HG03139 (cell line): ENCODE results near the gene OR2V2.
"Not testable (repeated sequence)": the region's sequence is repeated elsewhere in the genome, so short reads cannot be mapped to it uniquely, and the experiment has no call there.

Source experiments
- ATAC-seq: cut with Tn5 transposase; IDR thresholded peaks from one replicate; pipeline ENCODE4 v1.9.1; 2021; ENCODE audit not compliant: unreplicated experiment

OR2V2 gene, protein sequence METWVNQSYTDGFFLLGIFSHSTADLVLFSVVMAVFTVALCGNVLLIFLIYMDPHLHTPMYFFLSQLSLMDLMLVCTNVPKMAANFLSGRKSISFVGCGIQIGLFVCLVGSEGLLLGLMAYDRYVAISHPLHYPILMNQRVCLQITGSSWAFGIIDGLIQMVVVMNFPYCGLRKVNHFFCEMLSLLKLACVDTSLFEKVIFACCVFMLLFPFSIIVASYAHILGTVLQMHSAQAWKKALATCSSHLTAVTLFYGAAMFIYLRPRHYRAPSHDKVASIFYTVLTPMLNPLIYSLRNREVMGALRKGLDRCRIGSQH

DNA sequence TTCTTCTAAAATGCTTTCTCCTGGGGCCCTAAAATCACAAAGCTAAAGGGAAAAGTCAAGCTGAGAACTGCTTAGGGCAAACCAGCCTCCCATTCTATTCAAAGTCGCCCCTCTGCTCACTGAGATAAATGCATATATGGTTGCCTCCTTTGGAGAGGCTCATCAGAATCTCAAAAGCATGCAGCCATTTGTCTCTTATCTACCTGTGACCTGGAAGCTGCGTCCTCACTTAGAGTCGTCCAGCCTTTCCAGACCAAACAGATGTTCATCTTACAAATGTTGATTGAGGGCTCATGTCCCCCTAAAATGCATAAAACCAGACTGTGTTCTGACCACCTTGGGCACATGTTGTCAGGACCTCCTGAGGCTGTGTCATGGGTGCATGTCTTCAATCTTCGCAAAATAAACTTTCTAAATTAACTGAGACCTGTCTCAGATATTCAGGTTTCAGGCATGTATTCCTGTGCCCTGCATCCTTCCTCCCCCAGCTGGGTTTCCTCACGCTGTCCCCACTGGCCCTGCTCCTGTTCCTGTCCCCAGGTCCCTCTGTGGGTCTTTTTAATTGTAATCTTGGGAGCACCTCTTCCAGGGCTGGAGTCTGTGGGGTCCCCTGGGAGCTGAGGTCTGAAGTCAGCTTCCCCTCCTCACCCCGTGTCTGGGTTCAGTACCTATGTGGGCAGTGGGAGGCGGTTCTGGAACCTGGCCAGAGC lies at the start of gene OR2V2:
TSS of gene OR2V2 (plus strand) at position 660 of the 710 bp plus-strand sequence. CDS start 7,357 bp downstream, outside the sequence.
- ATAC-seq, result not testable (repeated sequence)

DNA sequence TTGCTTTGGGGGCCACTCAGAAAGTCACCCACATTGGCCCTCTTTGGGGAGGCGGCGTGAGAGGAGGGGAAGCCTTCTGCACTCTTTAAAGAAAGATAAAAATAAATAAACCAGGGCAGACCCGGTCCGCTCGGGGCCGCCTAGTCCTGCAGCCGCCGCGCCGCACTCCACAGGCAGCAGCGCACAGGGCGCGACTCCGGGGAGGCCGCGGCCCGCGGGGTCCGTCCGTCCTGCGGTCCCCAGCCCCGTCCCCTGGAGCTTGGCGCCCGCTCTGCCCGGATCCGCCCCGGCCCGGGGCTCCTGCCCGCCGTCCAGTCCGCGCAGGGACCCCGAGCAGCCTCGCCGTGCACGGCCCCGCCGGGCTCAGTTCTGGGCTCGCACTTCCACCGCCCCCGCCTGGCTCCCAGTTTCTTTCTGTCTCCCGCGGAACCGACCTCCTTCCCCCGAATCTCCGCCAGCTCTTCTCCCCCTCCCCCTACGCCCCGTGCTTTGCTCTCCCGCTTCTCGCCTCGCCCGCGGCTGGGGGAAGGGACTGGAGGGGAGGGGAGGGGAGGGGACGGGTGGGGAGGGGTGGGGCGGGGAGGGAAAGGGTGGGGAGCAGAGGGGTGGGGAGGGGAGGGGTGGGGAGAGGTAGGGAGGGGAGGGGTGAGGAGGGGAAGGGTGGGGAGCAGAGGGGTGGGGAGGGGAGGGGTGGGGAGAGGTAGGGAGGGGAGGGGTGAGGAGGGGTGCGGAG lies 49.5 kb upstream of the OR2V2 start:
- not testable (repeated sequence) for ATAC-seq

DNA sequence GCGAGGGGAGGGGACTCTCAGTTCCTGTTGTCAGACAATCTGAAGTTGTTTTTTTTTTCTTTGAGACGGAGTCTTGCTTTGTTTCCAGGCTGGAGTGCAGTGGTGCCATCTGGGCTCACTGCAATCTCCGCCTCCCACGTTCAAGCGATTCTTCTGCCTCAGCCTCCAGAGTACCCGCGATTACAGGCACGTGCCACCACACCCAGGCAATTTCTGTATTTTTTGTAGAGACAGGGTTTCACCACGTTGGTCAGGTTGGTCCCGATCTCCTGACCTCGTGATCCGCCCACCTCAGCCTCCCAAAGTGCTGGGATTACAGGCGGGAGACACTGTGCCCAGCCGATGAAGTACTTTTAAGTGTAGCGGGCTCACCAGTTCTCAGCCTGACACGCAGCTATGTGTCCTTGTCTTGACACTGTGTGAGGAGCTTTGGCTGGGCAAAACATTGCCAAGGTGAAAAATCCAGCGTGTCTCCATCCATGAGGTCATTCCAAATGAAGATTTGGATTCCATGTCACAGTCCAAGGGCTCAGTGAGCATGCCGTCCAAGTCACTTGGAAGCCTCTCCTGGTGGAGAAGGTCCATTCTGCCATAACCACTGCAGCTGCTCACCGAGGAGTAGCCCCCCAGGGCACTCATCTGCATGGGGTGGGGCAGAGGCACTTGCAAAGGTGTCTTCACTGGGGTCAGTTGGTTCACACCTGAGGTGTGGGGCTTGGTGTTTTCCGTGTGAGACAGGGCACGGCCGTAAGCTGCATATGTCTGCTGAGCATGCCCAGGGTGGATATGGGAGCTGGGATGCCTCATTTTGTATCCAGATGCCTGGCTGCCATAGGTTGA lies 48.4 kb upstream of the OR2V2 start:
- ATAC-seq, result no peak

DNA sequence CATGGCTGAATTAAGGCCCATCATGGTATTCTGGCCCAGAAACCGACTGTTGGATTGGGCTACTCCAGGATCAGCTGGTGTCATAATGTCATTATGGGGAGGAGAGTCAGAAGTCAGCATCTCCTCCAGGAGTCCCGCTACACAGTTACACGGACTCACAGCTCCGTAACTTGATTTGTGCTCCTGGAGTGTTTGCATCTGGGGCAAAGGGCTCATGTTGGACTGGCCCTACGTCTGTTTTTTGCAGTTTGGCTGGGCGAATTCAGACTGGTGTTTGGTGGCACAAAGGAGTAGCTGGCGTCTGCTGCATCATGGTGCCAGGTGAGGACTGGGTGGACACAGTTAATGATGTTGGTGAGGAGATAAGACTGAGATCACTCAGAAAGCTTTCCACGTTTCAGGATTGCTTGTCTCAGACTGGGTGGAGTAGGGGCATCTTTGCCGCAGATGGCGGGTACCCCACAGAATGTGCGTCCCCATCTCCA lies 47.7 kb upstream of the OR2V2 start:
- no peak for ATAC-seq

DNA sequence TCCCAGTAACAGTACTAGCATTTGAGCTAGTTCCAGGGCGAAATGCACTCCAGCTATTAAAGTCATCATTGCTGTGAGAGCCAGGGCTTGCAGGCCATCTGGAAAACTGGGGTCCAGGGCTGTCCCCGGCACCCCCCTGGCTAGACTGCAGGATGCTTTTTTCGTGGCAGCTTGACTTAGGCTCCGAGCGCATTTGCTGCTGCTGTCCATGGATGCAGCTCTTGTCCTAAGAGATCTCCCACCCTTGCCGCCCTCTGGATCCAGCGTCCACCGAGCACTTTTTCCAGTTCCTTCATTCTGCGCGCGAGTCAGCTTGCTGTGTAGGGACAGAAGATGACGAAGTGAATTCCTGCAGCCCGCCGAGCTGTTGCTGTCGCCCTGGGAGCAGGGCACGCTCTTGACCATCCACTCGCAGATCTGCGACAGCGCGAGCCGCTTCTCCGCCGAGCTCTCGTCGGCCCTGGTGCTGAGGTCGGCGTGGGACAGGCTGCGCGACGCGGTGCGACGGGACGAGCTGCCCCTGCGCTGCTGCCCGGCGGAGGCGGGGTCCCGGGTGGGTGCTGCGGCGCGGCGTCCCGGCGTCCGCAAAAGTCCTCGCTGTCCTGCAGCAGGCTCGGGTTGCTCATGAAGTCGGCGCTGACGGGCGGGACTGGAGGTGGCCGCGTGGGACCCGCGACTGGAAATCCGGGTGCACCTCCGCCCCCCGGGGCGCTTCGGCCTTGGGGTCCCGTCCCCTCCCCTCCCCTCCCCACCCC lies 47.1 kb upstream of the OR2V2 start:
- ATAC-seq, result no peak

DNA sequence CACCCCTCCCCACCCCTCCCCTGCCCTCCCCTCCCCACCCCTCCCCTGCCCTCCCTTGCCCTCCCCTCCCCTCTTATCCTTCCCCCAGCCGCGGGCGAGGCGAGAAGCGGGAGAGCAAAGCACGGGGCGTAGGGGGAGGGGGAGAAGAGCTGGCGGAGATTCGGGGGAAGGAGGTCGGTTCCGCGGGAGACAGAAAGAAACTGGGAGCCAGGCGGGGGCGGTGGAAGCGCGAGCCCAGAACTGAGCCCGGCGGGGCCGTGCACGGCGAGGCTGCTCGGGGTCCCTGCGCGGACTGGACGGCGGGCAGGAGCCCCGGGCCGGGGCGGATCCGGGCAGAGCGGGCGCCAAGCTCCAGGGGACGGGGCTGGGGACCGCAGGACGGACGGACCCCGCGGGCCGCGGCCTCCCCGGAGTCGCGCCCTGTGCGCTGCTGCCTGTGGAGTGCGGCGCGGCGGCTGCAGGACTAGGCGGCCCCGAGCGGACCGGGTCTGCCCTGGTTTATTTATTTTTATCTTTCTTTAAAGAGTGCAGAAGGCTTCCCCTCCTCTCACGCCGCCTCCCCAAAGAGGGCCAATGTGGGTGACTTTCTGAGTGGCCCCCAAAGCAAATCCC lies 46.2 kb upstream of the OR2V2 start:
- ATAC-seq, result not testable (repeated sequence)

DNA sequence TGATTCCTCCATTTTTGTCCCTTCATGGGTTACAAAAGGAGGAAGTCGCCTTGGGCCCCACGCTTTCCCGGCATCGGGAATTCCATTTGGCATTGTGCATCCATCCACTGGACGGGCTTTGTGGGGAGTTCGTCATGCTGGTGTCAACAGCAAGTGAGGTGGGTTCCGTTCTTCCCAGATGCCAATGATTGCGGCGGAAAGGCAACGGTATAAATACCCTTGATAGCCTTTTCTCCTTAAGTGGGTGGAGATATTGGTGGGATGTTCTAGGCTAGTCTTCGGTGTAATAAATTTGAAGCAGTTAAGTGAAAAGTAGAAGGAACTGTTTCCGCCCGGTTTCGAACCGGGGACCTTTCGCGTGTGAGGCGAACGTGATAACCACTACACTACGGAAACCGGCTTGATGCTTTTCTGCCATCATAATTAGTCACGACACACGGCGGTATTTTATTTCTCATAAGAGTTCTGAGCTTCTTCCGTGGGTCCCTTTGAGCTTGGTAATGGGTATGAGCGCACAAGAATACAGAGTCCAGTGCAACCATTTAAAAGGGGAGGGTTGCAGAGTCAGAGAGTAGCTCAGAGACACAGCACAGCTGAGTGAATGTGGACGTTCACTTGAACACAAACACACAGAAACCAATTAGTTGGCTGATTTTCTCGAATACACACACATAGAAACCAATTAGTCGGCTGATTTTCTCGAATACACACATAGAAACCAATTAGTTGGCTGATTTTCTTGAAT lies 45.3 kb upstream of the OR2V2 start:
- ATAC-seq, result not testable (repeated sequence)

DNA sequence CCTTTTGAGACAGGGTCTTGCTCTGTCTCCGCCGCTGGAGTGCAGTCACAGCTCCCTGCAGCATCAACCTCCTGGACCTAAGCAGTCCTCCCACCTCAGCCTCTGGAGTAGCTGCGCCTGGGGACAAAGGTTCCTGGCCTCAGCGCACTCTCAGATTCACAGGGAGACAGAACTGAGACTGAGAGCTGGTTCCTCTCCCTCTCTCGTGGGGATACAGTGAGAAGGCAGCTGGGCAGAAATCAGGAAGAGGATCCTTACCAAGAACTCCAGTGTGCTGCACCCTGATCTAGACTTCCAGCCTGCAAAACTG lies 43.2 kb upstream of the OR2V2 start:
- ATAC-seq, result not testable (repeated sequence)

DNA sequence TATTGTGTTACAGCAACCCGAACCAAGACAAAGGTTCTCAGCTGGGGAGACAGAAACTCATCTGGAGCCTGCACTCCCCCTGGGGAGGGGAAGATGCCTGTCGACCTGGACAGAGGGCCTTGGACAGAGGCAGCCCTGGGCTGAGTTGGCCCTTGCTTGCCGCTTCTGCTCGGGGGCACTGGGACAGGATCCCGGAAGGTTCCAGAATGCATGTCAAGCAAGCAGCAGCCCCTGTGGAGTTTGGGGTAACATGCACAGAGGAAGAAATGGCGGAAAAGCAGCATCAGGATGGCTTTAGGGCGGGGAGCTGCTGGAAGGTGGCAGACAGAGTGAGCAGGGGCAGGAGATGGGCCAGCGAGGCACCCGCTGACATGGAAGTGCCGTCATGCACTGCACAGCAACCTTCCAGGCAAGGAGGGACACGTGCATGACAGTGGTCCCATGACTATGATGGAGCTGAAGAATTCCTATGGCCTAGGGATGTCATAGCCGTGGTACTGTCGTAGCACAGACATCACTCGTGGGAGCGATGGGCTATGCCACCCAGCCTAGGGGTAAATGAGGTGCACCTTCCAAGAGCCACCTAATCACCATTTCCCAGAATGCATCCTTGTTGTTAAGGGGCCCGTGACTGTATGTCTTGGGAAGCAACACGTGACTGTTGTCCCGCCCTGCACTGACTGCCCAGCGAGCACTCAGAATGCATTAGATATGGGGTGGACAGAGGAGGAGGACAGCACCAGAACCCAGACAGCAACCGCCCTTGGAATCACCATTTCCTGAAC lies 42.6 kb upstream of the OR2V2 start:
- ATAC-seq, result not testable (repeated sequence)

DNA sequence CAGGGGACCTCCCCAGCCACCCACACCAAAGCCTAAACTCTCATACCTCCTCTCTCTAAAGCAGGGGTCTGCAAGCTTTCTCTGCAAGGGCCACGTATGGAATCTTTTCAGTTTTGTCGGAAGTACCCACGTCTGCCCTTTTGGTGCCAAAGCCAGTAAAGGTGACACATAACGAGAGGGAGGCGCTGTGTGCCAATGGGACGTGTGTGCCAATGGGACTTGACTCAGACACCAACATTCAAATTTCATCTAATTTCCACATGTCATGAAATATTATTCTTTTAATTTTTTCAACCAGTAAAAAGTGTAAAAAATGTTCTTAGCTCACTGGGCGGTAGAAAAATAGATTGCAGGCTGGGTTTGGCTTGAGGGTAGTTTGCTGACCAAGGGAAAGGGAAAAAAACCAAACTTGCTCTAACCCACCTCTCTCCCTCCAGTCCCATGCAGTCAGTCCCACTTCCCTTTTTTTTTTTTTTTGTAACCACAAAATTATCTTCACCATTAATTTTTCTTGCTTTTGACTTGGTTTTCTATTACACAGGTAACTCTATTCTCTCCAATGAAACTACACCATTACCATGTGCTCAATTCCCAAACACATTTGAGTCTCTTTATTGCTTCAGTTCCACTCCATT lies 41.9 kb upstream of the OR2V2 start:
- no peak for ATAC-seq

DNA sequence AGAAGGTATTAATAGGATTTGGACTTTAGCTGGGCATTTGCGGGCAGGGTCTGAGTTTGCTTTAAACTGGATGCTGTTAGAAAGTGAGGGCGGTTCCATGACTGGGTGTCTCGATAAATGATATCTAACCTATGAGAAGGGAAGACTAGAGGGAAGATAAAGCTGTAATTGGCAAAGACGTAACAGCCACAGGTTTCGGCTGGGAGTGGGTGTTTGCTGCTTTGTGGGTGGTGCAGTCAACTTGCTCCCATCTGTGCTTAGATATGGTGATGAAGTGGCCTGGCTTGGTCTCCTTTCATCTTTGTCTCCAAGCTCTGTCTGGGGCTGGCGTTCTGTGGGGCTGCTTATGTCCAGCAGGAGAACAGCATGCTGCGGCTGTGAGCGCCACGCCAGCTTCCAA lies 39.7 kb upstream of the OR2V2 start:
- no peak for ATAC-seq

DNA sequence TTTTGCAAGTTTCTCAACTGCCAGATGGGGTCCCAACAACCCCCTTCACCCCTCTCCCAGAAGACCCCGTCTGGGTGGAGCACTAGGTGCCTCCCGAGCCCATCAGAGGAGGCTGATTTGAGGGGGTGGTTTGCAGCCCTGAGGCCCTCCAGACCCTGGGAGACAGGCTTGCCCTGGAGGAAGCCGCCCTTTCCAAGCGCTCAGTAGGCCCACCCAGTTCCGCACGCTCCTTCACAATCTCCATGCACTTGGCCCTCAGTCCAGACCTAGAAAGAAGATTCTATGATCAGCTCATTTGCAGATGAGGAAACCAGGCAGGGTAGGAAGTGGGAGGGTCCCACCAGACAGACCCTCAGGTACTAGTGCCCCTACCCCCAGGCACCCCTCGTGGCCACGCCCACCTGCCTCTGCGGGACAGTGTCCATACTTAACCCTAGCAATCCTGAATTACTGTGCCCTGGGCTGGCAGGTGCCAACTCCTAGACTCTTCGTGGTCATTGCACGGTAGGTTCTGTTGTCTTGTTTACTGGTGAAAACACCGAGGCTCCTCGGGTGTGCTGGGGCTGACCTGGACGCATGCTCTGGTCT lies 38.7 kb upstream of the OR2V2 start:
- ATAC-seq, result no peak

DNA sequence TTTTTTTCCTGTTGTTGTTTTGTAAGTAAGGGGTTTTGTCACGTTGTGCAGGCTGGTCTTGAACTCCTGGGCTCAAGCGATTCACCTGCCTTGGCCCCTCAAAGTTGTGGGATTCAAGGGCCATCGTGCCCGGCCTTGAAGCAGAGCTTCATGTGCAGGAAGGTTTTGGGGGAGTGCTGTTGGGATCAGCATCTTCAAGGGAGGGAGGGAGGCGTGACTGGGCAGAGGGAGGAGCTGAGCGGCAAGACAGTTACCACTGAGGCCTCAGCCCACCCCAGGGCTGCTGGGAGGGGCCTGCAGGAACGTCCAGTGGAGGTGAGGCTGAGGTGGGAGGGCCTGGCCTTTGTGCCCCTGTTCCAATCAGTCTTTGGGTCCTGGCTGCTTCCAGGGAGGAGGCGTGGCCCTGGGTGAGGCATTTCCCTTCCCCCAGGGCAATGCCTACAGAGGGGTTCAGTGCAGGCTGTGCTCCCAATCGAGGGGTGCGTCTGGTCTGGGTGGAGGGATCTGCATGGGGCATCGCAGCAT lies 37.8 kb upstream of the OR2V2 start:
- ATAC-seq, result no peak

DNA sequence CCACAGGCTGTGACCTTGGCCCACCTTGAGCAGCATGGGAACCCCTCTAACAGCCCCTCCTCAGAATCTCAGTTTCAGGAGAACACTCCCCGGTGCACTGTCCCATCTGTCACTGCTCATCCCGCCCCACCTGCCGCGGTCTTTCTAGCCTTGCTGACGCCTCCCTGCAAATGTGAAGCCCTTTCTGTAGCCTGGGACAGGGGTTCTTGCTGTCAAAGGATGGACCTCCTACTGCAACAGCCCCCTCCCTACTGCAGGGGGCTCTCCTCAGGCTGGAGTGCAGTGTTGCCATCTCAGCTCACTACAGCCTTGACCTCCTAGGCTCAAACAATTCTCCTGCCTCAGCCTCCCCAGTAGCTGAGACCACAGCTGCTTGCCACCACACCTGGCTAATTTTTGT lies 36.4 kb upstream of the OR2V2 start:
- ATAC-seq, result no peak

DNA sequence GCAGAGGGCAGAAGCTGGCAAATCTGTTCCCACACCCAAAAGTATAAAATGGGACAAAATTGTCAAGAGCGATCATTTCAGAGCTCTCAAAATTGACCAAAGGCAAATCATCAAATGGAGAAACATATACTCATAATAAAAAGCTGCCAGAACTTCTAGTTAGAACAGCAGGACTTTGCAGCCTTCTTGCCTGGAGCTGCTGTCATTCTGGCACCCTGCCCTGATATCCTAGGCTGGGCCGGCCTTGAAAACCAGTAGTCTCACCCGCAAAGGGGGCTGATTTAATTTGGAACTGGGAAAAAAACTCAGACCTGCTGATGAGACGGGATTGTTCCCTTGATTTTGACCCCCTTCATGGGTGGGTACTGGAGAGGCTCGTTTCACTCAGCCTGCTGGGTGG lies 34.9 kb upstream of the OR2V2 start:
- no peak for ATAC-seq

DNA sequence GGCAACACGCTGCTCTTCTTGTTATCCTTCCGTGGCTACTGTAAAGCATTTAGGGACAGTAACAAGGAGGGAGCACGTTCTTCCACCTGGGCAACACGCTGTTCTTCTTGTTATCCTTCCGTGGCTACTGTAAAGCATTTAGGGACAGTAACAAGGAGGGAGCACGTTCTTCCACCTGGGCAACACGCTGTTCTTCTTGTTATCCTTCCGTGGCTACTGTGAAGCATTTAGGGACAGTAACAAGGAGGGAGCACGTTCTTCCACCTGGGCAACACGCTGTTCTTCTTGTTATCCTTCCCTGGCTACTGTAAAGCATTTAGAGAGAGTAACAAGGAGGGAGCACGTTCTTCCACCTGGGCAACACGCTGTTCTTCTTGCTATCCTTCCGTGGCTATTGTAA lies 33.8 kb upstream of the OR2V2 start:
- not testable (repeated sequence) for ATAC-seq

DNA sequence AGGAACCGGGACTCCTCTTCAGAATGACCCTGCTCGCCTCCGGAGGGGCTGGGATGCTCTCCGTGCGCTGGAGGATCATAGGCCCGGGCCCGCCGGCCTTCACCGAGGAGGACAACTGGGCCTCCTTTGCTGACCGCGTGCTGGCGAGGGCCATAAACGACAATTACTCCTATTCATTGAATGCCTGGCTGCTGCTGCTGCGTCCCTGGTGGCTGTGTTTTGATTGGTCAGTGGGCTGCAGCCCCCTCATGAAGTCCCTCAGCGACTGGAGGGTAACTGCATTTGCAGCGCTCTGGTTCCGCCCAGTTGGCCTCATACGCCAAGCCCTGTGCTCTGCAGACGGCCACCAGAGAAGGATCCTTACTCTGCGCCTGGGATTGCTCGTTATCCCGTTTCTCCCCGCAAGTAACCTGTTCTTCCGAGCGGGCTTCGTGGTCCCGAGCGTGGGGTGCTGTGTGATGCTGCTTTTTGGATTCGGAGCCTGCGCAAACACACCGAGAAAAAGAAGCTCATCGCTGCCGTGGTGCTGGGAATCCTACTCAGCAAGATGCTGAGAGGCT lies 33.0 kb upstream of the OR2V2 start:
- ATAC-seq, result no peak
